ENCODE measurements around the gene ZNF423.
A peak's percentile ranks its signal among the peaks of the same experiment; 100 is the strongest.
"Not testable (repeated sequence)": the region's sequence is repeated elsewhere in the genome, so short reads cannot be mapped to it uniquely, and the experiment has no call there.

Gene ZNF423

DNA sequence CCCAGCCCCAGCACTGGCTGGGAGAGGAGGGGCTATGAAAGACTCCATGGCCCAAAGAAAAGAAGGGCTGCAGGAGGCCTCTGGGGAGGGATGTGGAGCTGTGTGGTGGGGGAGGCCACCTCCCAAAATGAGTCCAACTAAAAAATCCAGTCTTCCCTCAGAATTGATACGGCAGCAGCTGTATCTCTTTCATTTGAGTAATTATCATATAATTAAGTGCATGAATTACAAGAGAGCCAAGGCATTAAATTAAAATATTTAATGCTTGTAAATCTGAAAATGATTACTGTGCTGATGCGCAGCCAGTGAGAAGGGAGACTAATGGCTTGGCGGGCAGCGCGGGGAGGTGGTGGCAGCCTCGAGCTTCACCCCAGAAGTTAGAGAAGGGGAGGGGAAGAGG, 289.5 kb downstream of the ZNF423 start:
- no peak for DNase-seq

DNA sequence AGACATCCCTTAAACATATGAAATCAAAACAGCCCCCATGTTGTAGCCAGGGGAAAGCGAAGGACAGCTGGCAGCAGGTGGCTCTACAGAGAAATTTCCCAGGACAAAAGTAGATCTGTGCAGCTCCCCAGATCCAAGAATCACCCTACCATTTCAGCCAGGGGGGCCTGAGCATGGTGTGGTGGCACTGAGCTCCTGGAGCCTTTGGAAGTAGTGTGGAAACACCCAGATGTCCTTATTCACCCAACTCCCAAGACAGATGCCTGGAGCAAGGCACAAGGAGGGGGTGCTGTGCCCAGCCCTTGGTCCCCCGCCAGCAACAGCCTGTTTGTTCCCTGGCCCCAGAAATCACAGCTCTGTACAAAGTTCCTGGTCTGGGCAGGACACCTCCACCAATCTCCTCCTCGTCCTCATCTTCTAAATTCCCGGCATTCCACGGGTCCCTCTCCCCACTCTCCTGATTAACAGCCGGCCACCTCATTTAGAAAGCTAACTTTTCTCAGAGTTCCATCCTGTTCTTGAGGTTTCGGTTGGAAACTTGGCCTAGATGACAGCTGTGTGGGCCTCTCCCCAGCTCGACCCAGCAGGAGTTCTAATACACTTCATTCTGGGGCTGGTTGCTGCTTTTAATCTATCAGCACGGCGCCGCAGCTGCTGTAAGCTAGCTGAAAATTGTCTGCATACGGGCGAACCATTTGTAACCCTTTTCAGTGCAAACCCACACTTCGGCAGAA, 291.2 kb downstream of the ZNF423 start:
- no peak for DNase-seq

DNA sequence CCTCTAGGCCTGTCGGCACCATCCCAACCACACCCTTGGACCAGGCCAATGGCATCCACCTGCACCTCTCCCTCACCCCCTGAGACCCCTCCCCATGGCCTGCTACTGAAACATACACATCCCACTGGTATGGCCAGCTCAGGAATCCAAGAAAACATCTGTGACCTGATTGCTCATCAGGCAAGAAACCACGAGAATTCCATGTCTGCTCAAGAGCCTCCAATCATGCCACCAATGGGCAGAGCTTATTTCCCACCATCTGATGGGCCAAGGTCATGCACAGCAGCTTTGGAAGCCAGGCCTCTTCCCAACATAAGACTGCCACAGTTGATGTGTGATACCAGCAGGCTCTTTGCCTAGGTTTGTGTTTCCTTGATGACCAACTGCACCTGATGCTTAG, 292.2 kb downstream of the ZNF423 start:
- no peak for DNase-seq

DNA sequence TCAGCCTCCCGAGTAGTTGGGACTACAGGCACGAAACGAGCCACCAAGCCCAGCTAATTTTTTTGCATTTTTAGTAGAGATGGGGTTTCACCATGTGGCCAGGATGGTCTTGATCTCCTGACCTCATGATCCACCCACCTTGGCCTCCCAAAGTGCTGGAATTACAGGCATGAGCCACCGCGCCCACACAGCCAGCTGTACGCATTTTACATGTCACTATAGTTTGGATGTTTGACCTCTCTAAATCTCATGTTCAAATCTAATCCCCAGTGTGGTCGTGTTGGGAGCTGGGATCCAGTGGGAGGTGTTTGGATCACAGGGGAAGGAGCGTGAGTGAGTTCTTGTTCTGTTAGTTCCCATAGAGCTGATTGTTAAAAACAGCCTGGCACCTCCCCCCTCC, 293.0 kb downstream of the ZNF423 start:
- not testable (repeated sequence) for DNase-seq

DNA sequence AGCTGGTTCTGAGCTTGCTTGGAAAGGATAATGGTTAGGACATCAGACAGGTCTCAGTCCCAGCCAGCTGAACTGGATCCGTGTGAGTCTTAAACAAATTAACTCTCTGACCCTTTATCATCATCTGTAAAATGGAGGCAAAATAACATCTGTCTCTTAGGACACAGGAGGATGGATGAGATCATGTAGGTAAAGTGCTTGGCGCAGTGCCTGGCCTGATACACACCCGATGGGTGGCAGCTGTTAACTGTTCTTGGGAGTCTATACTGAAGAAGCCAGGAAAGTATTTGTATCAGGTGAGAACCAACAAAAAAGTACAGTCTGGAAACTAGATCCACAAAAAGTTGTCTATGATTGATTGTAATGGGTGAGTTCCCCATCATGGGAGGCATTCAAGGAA, 293.7 kb downstream of the ZNF423 start:
- peak; percentile 9 for DNase-seq

DNA sequence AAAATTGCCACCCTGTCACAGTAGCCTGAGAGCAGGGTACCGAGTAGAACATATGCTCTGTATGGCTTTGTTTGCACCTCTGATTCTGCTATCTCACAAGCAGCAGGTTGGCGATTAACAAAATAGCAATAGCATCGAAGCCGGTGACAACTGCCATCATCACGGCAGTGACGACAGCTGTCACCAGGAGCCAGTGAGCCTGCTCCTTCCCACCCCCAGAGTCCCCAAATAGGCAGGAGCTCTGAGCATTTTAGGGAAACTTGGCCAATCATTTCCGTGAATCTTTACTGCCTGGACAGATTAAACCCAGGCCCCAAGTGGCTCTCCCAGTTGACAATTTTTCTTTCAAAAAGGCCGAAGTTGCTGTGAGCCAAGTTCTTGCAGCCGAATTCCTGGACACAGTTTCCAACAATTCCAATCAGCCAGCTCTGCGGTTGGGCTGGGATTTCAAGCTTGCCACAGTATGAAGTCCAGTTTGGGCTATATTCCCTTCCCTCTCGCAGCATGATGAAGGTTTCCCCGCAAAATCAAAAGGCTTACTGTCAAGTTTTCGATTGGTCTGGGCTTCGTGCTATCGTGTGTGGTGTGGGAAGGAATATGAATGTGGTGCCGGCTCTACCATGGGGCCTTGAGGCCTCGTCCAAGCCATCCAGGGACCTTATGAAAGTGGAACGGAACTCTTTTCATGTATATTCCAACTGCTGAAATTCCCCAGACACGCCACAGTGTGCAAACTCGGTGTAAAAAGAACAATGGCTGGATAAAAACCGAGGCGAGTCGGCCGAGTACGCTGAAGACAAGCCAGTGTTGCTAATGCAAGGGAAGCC, 295.7 kb downstream of the ZNF423 start:
- no peak for DNase-seq

DNA sequence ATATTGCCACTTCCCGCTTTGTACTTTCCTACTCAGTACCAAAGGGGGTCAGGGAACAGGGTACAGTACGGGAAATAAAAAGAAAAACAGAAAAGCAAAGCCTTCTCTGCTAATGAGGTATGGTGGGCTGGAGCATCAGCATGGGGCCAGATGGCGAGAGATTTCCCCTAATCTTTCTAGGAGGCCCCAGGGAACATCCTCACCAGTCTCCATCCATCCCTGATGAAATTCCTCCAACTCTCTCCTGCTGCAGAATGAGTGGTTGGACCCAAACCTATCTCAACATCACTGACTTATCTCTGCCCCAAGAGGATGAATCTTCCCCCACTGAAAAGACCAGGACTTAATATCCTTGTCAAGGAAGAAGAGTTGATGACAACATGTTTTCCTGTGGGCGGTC, 296.7 kb downstream of the ZNF423 start:
- DNase-seq, result no peak

DNA sequence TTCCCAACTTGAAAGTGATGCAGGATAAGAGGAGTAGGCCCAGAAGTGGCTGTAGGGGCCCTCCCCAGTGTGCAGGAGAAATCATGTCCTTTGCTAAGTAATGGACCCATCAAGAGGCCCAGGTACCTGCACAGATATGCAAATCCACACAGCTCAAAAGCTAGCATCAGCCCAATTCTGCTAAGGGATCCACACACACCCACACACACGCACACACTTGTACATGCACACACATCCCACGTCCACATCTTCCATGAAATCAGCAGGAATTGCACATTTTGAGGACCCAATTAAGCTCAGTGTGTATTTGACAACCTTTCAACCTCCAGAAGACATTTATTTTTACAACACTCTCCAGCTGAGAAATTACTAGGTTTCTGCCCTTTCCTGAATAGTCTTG, 297.5 kb downstream of the ZNF423 start:
- DNase-seq, result no peak

DNA sequence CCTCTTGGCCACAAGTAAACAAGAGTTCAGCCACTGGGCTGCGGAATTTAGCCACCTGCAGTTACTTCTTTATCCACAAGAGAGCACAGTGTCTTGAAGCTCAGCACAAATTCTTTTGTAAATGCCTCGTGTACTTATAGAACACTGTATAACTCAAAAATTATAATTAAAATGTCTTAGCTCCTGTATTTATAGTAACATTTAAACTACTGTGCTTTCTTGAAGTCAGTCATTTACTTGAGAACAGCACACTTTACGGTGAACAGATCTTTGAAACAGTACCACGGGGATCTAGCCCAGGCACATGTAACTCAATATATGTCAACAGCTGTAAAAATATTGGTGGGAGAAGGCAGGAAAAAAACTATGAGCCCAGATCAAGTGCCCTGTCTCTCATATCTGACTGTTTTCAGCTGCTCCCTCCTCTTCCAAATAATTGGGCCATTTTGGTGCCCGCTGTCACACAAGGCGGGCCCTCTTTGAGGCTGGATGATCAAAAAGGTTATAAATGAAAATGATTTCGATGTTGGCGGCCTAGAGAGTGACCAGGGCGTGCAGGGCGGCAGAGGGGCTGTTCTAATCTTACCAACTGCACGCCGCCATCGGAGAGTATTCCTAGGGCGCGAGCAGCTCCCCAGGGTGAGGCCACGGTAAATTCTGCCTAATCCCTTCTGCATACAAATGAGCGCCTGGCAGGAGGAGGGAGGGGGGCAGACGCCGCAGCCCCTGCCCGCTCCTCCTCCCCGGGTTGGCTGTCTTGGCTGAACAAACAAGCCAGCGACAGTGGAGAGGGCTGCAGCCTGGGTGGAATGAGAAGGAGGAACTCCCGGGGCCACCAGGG, 299.1 kb downstream of the ZNF423 start:
- peak; percentile 81 for DNase-seq

DNA sequence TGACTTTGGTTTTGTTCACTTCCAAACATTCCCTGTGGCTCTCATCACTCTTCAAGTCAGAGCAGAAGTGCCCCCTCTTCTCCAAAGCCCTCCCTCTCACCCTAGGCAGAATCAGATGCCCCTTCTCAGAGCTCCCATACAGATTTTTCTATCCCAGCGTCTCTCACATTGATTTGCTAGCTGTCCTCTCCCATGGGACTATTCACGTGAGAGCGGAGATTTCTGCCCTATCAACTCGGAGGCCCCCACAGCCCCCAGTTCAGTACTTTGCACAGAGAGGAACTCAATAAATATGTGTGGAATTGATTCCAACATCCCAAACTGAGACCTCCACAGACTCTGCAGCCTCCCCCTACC, 299.7 kb downstream of the ZNF423 start:
- DNase-seq, result no peak

DNA sequence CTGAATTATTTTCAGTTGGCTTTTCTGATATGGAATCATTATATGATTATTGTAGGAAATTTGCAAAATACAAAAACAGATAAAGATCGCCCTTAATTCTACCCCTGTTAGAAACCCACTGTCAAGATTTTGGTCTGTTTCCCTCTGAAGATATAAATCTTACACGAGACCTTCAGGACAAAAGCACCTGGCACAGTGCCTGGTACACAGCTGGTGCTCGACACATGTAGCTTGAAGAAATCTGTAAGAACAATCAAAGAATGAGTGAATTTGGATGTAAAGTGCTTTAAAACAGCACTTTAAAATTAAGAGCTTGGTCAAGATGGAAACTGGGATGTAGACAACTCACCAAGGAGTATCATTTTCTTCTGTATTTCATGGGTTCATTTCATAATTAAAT, 301.2 kb downstream of the ZNF423 start:
- no peak for DNase-seq

DNA sequence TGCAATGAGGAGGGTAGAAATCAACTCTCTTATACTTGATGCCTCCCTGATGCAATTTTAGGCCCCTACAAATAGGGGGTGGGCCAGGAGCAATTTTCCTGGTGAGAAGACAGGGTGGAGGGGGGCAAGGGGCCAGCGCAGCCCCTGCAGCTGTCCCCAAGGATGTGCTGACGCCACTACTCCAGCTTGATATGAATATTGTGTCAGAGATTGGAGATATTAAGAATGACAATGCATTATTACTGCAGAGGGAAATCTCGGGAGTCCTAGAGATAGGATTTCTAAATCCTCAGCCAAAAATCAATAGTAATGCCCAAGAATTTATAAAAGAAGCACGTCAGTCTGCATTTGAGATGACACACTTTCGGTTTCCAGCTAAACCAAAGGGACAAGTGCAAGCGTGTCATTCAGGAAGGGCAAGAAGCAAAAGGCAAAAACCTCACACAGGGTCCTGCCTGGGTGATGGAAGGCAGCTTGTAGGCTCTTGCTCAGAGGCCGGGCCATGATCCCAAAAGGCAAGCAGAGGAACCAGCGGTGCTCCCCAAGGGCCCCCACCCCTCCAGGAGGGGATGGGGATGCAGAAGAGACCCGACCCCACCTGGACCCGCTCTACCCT, 303.5 kb downstream of the ZNF423 start:
- no peak for DNase-seq

DNA sequence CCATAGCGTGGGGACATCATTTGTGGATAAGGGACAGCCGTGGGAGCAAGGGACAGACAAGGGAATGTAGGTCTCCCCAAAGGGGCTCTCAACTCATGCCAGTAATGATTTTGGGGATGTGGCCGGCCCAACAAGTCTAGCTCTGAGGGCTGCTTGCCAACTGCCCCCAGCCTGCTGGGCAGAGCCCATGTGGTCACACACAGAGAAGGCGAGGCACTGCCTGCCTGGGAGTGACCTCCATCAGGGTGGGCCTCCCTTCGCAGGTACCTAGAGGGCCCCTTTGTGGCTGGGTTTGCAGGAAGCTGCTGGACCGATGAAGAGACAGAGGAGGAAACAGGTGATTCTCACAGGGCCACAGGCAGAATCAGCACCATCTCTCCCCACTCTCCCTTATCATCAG, 305.2 kb downstream of the ZNF423 start:
- DNase-seq, result no peak

DNA sequence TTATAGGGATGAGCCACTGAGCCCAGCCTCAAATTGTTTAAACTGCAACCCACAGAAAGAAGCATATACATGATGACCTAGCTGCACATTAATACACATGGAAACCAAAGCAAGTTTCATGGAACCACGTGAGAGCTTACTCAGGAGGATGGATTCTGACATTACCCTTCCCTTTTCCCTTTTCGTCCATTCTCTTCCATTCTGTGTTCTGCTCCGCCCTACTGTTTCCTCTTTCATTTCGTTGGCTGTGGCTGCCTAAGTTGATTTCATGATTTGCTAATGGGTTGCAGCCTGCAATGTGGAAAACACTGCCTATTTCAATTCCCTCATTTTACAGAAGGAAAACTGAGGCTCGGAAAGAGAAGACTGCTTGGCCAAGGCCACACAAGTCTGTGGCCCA, 305.8 kb downstream of the ZNF423 start:
- DNase-seq, result no peak

DNA sequence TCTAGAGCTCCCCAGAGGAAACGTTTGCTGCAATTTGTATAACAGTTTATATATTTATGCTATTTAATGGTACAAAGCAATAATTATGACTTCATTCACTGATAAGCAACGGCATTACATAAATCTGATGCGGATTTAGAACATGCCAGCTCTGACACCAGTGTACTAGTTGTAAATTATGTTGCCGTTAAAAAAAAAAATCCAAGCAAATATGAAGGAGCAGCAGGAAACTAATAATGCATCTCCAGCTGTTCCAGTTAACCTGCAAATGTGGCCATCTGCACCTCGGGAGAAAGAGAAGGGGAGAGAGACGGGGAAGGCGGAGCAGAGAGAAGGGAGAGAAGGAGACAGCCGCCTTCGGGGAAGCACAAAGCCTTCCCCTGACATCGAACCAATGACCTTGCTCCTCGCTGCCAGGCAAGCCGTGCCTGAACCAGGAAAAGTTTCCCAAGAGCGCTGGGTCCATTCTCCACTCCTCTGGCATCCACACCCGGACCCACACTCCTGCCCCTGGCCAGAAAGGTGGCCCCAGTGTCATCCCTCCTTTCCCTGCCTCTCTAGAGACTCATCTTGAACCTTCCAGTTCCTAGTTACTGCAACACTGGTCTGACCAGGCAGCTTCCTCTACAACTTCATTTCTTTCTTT, 307.5 kb downstream of the ZNF423 start:
- no peak for DNase-seq

DNA sequence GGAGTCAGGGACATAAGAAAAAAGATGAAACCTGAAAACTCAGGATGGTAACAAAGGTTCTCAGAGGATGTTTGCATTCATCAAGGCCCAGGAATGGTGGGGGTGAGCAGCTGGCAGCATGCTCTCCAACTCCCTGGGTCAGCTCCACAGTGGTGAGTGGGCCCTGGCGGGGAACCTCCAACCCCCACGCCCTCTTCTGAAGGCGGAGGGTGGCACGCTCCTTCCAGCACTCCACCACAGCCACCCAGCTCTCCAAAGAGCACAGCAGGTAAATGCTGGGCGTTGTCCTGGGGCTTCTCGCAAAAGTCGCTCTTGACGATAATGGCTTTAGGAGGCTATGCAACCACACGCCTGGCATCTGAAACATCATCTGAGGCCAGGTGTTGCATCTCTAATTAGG, 308.5 kb downstream of the ZNF423 start:
- no peak for DNase-seq

DNA sequence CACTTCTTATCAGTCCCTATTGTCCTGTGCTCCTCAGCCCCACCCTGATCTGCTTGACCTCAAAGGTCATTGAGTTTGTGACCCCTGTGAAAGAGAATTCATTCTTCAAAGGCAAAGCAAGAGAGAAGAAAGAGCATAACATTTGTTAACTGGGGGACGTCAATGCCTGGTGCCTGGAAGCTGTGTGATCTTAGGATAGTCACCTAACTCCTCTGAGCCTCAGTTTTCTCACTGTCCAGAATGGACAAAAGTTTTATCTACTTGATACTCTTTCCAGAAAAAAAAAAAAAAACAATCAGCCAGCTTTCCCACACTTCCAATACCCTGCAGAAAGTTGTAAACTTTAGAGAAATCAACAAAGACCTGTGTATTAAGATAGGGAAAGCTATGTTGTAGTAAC, 309.2 kb downstream of the ZNF423 start:
- DNase-seq, result no peak

DNA sequence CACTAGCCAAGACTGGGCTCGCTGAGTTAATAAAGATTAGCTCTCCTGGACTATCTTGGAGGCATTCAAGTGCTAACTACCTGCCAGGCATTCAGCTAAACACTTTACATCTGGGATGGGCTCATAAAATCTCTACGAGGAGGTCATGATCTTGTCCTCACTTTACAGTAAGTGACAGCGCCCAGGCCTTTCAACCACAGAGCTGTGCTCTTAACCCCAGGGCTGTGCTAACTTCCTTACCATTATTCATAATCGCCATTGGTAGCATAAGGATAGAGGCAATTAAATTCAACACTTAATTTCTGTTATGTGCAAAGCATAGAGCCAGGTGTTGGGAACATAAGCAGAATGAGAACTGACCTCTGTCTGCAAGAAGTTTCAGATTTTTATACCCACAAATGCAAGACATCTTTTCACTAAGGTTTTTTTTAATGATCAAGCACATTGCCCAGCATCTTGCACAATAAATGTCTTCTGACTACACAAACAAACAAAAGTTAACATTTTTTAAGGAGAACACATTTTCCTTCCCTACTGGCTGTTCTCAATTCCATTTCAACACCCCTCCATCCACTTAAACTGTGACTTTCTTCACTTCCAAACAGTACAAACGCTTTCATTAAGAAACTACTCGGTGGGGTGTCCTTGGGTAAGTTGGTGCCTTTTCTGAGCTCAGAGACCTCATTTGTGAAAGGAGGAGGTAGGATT, 310.0 kb downstream of the ZNF423 start:
- DNase-seq, result no peak

DNA sequence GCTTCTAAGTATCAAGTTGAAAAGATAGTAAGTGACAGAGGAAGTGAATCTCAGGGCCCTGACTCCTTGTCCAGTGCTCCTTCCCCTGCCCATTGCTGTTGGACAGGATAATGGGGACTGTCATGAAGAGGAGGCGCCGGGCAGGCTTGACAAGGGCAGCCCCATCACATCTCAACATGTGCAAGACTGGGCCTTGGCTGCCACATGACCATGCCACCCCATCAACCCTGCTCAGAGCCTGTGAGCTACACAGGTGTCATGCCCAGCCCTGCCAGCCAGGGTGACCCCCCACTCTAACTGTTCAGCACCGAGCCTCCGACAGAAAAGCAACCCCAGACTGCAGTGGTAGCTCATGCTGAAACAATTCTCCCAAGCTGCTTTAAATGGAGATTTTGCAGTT, 310.7 kb downstream of the ZNF423 start:
- DNase-seq, result no peak

DNA sequence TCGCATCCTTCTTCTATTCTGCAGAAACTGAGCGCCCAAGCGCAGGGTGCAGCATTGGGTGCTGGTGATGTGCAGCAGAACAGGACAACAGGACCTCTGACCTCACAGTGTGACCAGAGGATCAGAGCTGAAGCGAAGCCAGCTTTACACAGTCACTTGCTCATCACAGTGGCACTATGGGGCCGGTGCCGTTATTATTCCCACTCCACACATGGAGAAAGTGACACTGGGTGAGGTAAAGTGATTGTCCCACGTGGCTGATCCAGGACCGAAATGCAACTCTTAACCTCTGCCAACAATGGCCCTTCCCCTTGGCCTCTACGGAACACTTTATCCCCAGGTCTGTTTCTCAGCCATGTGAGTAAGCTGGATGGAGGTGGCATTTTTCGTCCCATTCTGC, 311.1 kb downstream of the ZNF423 start:
- DNase-seq, result no peak

DNA sequence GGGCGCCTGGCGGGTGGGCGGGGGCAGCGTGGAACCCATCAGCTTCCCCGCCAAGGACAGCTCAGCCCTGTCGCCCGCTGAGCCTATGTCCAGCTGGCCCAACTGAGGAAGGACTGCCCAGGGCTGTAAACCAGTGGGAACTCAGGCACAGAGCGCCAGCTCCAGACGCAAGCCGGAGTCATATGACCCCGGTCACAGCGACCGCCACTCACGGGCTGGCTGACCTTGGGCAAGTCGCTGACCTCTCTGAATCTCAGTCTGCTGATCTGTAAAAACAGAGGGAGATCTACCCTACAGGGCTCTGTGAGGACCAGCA, 312.3 kb downstream of the ZNF423 start:
- no peak for DNase-seq

DNA sequence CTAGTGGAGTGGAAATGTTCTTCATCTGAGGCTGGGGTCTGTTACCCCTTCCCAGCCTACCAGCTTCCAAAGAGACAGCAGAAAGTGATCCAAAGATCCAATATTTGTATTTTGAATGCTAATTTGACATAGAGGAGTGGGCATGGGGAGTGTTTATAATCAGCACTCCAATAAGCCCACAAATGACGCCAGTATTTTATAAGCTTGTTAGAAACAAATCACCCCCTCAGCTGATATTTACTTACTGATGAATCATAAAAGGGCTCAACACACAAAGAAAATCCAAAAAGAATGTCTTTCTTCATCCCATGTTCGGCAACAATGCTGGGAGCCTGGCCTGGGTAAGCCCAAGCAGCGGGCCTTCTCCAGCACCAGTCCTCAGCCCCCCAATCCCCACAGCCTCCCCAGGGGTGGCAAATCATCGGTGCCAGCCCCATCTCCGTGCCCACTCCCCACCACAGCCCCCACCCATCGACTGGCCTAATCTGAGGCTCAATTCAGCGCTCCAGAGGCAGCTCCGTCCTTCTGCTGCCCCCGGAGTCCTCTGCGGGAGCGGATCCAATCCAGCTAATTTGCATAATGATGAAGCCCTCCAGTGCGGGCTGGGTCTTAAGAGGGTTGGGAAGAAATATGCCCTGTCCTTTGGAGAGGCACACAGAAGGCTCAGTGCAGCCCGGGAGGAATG, 312.8 kb downstream of the ZNF423 start:
- no peak for DNase-seq

Measured in NCI-H1105 (cell line).